CD14-positive monocyte (primary cell): Measurements from ENCODE around the gene ZNF710. TPM values are rescaled to one million over a fixed set of nuclear protein-coding genes. Genes with fewer than 3 reads are reported as not detected.
"Not testable (repeated sequence)": the region's sequence is repeated elsewhere in the genome, so short reads cannot be mapped to it uniquely, and the experiment has no call there.

Experiments used
- DNase-seq, 3 donors: peaks; one replicate each; pipeline ENCODE4 v3.0.0-alpha.2; 2011 to 2022
- H2AFZ ChIP-seq: 2 replicates; pipeline ENCODE4 v1.6.0; 2012; ENCODE audit warnings: mild to moderate bottlenecking, low read depth, low read length, inconsistent platforms; ENCODE audit not compliant: insufficient read depth, poor library complexity, severe bottlenecking
- H3K27ac ChIP-seq, 2 donors: 1 replicate in 1 of 2; 2 replicates in 1 of 2; pipeline ENCODE4 v1.5.1; 2012 to 2013; ENCODE audit warnings: low read length in 2 of 2, control low read depth in 1 of 2, inconsistent platforms in 1 of 2, low read depth in 1 of 2, mild to moderate bottlenecking in 1 of 2
- H3K27me3 ChIP-seq, 2 donors: one replicate each; pipeline versions ENCODE4 v1.6.0 to v1.6.1; 2011 to 2013; ENCODE audit warnings: low read length in 2 of 2; ENCODE audit not compliant: control insufficient read depth in 2 of 2, insufficient read depth in 2 of 2
- H3K36me3 ChIP-seq, 2 donors: replicated peaks in 1 of 2; 1 replicate in 1 of 2; 2 replicates in 1 of 2; pipeline versions ENCODE4 v1.5.1 to v1.6.1; 2012 to 2013; ENCODE audit warnings: low read length in 2 of 2, control low read depth in 1 of 2, inconsistent platforms in 1 of 2, mild to moderate bottlenecking in 1 of 2; ENCODE audit not compliant: insufficient read depth in 2 of 2, control insufficient read depth in 1 of 2
- H3K4me1 ChIP-seq, 2 donors: 1 replicate in 1 of 2; 2 replicates in 1 of 2; pipeline versions ENCODE4 v1.5.1 to v1.6.1; 2012 to 2013; ENCODE audit warnings: low read length in 2 of 2, control low read depth in 1 of 2, inconsistent platforms in 1 of 2, mild to moderate bottlenecking in 1 of 2, moderate library complexity in 1 of 2; ENCODE audit not compliant: insufficient read depth in 2 of 2, control insufficient read depth in 1 of 2
- H3K4me2 ChIP-seq: replicated peaks from 2 replicates; pipeline ENCODE3; 2012; ENCODE audit warnings: low read length, moderate library complexity, mild to moderate bottlenecking; ENCODE audit not compliant: poor library complexity, severe bottlenecking; ENCODE audit errors: extremely low read depth
- H3K4me3 ChIP-seq, 3 experiments: fragments of 200-600 bp in 1 of 3; sonication (generic) in 1 of 3; replicated peaks in 1 of 3; 1 replicate in 2 of 3; 2 replicates in 1 of 3; pipeline ENCODE4 v1.5.1; 2011 to 2013; ENCODE audit warnings: low read length in 3 of 3, mild to moderate bottlenecking in 3 of 3, control low read depth in 2 of 3, low read depth in 2 of 3, inconsistent platforms in 1 of 3, moderate library complexity in 1 of 3
- H3K79me2 ChIP-seq: 2 replicates; pipeline ENCODE4 v1.6.0; 2012; ENCODE audit warnings: mild to moderate bottlenecking, control low read depth, inconsistent platforms, low read length, moderate library complexity; ENCODE audit not compliant: insufficient read depth
- H3K9ac ChIP-seq: 2 replicates; pipeline ENCODE4 v1.6.0; 2017; ENCODE audit warnings: low read length, mild to moderate bottlenecking; ENCODE audit not compliant: insufficient read depth, poor library complexity, severe bottlenecking
- H3K9me3 ChIP-seq, 2 donors: replicated peaks in 1 of 2; 1 replicate in 1 of 2; 2 replicates in 1 of 2; pipeline versions ENCODE4 v1.5.1 to v1.6.1; 2012 to 2013; ENCODE audit warnings: low read length in 2 of 2, control low read depth in 1 of 2; ENCODE audit not compliant: control insufficient read depth in 1 of 2, insufficient read depth in 1 of 2
- H4K20me1 ChIP-seq: 2 replicates; pipeline ENCODE4 v1.6.0; 2012; ENCODE audit warnings: mild to moderate bottlenecking, low read length, control low read depth, moderate library complexity; ENCODE audit not compliant: insufficient read depth
- H3K27ac Mint-ChIP-seq, 7 donors: one replicate each; pipeline ENCODE4 v1.8.0; 2020; ENCODE audit warnings: mild to moderate bottlenecking in 7 of 7, mixed read lengths in 7 of 7, moderate library complexity in 6 of 7, inconsistent platforms in 2 of 7
- H3K27me3 Mint-ChIP-seq, 3 donors: one replicate each; pipeline ENCODE4 v1.8.0; 2021 to 2022; ENCODE audit warnings: low read depth in 3 of 3, mild to moderate bottlenecking in 3 of 3, mixed read lengths in 3 of 3, moderate library complexity in 3 of 3, inconsistent platforms in 1 of 3
- H3K36me3 Mint-ChIP-seq, 2 donors: one replicate each; pipeline ENCODE4 v1.8.0; 2020; ENCODE audit warnings: mixed read lengths in 2 of 2, inconsistent platforms in 1 of 2, mild to moderate bottlenecking in 1 of 2
- H3K4me1 Mint-ChIP-seq: one replicate; pipeline ENCODE4 v1.8.0; 2020; ENCODE audit warnings: mild to moderate bottlenecking, mixed read lengths
- H3K4me3 Mint-ChIP-seq, 2 donors: one replicate each; pipeline ENCODE4 v1.8.0; 2020; ENCODE audit warnings: mild to moderate bottlenecking in 2 of 2, mixed read lengths in 2 of 2, moderate library complexity in 1 of 2
- H3K9me3 Mint-ChIP-seq, 7 donors: one replicate each; pipeline ENCODE4 v1.8.0; 2020 to 2022; ENCODE audit warnings: mixed read lengths in 7 of 7, mild to moderate bottlenecking in 6 of 7, moderate library complexity in 6 of 7, inconsistent platforms in 2 of 7
- WGBS: methylation state at CpG from one replicate; pipeline ENCODE4 v1.1.5; 2013; ENCODE audit warnings: missing lambda C conversion rate; ENCODE audit not compliant: insufficient coverage; 5-methylcytosine and 5-hydroxymethylcytosine counted together
- intact Hi-C, 2 donors: fragments of 100-400 bp; cut with micrococcal nuclease; formaldehyde crosslinking; loops; one replicate each; pipeline versions ENCODE4 v1.15.0 to v1.15.1; 2023
- polyA plus RNA-seq, 3 donors: library from polyadenylated mRNA; depleted of rRNA in 1 of 3; unstranded in 2 of 3; stranded (reverse) in 1 of 3; fragments of 300-500 nt in 2 of 3; fragments of >200 nt in 1 of 3; fragmentation: Illumina TruSeq in 2 of 3; gene quantifications; 1 replicate in 2 of 3; 2 replicates in 1 of 3; pipeline ENCODE4 v1.2.3, GENCODE V29; 2012 to 2021
- TF ChIP-seq, protein P1 (sequence below): fragments of 200-600 bp; IDR thresholded peaks from one replicate; pipeline ENCODE4 v1.8.0; 2022; ENCODE audit warnings: antibody characterized with exemption, mild to moderate bottlenecking

ZNF710 gene
- polyA plus RNA-seq, 3 donors = 3.4 to 45.6 (median 4.8) TPM

- H3K4me3 Mint-ChIP-seq = peak overlapping the region; percentile 44 to 84
- peaks cover 64% of the 10 kb centered on the region for H3K4me1 Mint-ChIP-seq
- Histone ChIP-seq H3K9ac (peak overlapping the region; percentile 2), H3K79me2 (no peaks in the 10 kb centered on the region), H3K9me3 (no peaks in the 10 kb centered on the region), H3K27ac (peak overlapping the region; percentile 84 to 86), H2AFZ (peak overlapping the region; percentile 45), H3K4me3 (peak overlapping the region in 2 of 3 experiments; percentile 13 to 60), H3K27me3 (no peaks in the 10 kb centered on the region), H3K4me1 (peaks cover 65 to 70% of the 10 kb centered on the region in 2 donors), H4K20me1 (no peaks in the 10 kb centered on the region), H3K4me2 (peak overlapping the region; percentile 58), H3K36me3 (no peaks in the 10 kb centered on the region)
- intact Hi-C loops = loop anchor here in 1 of 2 donors (10.0 kb wide), 1 partner anchor 59 kb away; no protein-coding TSS in a partner anchor
- DNase-seq = peak; percentile 30 to 64 (median 53)
- 86% methylated on average over 4 of the region's 8 CpGs for WGBS
- H3K9me3 Mint-ChIP-seq = peaks cover 2 to 8% (median 4%) of the 10 kb centered on the region in 7 donors
- TF ChIP-seq, protein P1, sequence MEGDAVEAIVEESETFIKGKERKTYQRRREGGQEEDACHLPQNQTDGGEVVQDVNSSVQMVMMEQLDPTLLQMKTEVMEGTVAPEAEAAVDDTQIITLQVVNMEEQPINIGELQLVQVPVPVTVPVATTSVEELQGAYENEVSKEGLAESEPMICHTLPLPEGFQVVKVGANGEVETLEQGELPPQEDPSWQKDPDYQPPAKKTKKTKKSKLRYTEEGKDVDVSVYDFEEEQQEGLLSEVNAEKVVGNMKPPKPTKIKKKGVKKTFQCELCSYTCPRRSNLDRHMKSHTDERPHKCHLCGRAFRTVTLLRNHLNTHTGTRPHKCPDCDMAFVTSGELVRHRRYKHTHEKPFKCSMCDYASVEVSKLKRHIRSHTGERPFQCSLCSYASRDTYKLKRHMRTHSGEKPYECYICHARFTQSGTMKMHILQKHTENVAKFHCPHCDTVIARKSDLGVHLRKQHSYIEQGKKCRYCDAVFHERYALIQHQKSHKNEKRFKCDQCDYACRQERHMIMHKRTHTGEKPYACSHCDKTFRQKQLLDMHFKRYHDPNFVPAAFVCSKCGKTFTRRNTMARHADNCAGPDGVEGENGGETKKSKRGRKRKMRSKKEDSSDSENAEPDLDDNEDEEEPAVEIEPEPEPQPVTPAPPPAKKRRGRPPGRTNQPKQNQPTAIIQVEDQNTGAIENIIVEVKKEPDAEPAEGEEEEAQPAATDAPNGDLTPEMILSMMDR = no peak
- peaks cover 0 to 2% (median 0%) of the 10 kb centered on the region in 3 donors for H3K27me3 Mint-ChIP-seq
- H3K36me3 Mint-ChIP-seq = no peaks in the 10 kb centered on the region
- peak overlapping the region; percentile 89 to 97 (median 95) for H3K27ac Mint-ChIP-seq
These were observed 25.5 kb upstream of the ZNF710 start for GRCh38 chr15:89975482-89976245.

DNA sequence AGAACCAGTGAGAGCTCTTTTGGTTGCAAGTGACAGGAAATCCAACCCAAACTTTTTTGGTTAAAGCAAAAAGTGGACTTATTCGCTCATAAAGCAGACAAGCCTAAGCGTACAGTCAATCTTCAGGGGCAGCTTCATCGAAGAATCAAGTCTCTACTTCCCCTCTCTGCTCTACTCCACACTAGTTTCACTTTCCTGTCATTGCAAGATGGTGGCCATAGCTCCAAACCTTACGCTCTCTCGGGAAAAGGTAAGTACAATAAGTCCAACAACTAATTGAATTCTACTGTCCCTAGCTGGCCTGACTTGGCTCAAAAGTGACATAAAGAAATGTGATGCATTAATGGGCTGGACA, 24.9 kb upstream of the ZNF710 start:
- no peaks in the 10 kb centered on the region for H3K27me3 ChIP-seq
- H3K4me1 Mint-ChIP-seq = peaks cover 62% of the 10 kb centered on the region
- peaks cover 59 to 65% of the 10 kb centered on the region in 2 donors for H3K4me1 ChIP-seq
- H3K27ac Mint-ChIP-seq = peak overlapping the region; percentile 89 to 97 (median 95)
- H3K27me3 Mint-ChIP-seq = peaks cover 0 to 2% (median 0%) of the 10 kb centered on the region in 3 donors
- intact Hi-C loops = loop anchor here in 1 of 2 donors (10.0 kb wide), 1 partner anchor 59 kb away; no protein-coding TSS in a partner anchor
- peak overlapping the region; percentile 44 to 84 for H3K4me3 Mint-ChIP-seq
- H3K9me3 Mint-ChIP-seq = peaks cover 6 to 12% (median 8%) of the 10 kb centered on the region in 7 donors
- peak; percentile 40 to 64 (median 60) for DNase-seq
- H3K4me3 ChIP-seq = peak overlapping the region in 2 of 3 experiments; percentile 13 to 60
- H3K36me3 Mint-ChIP-seq = peaks cover 0 to 3% of the 10 kb centered on the region in 2 donors
- H4K20me1 ChIP-seq = no peaks in the 10 kb centered on the region
- peak overlapping the region; percentile 45 for H2AFZ ChIP-seq
- 0% methylated on average over 1 of the region's 5 CpGs for WGBS
- peak overlapping the region; percentile 58 for H3K4me2 ChIP-seq
- H3K79me2 ChIP-seq = no peaks in the 10 kb centered on the region
- peak overlapping the region; percentile 84 to 86 for H3K27ac ChIP-seq
- H3K9ac ChIP-seq = peak overlapping the region; percentile 2
- TF ChIP-seq, protein P1 = no peak
- H3K9me3 ChIP-seq = peaks cover 0 to 4% of the 10 kb centered on the region in 2 donors
- no peaks in the 10 kb centered on the region for H3K36me3 ChIP-seq

GRCh38 chr15:89977836-89978235, 23.3 kb upstream of the ZNF710 start:
- not testable (repeated sequence) for H3K27me3 Mint-ChIP-seq, H2AFZ ChIP-seq, H3K4me2 ChIP-seq, H3K27me3 ChIP-seq, H3K9ac ChIP-seq, H3K36me3 ChIP-seq, H3K36me3 Mint-ChIP-seq, H3K4me3 ChIP-seq, H4K20me1 ChIP-seq, H3K27ac ChIP-seq, H3K27ac Mint-ChIP-seq, H3K79me2 ChIP-seq, DNase-seq, H3K9me3 ChIP-seq, H3K4me3 Mint-ChIP-seq
- peaks cover 48 to 49% of the 10 kb centered on the region in 2 donors for H3K4me1 ChIP-seq
- WGBS = 97% methylated on average over 14 of the region's 31 CpGs
- intact Hi-C loops = loop anchor here in 1 of 2 donors (10.0 kb wide), 1 partner anchor 57 kb away; no protein-coding TSS in a partner anchor
- H3K4me1 Mint-ChIP-seq = peaks cover 48% of the 10 kb centered on the region
- peaks cover 8 to 13% (median 10%) of the 10 kb centered on the region in 7 donors for H3K9me3 Mint-ChIP-seq
